Stimulated activated effector memory CD8-positive, alpha-beta T cell treated with anti-CD3 and anti-CD28 coated beads, Interleukin-12 subunit alpha, Interleukin-12 subunit beta, amount 100 ng/mL, for 72 hours (primary cell): ENCODE results near the gene RBPJ.
A peak's percentile ranks its signal among the peaks of the same experiment; 100 is the strongest.

ENCODE experiments used
- ATAC-seq: fragments of 150-1000 bp; cut with Tn5 transposase; 2 replicates; pipeline ENCODE4 v1.10.0; 2021
- DNase-seq, 2 donors: peaks; one replicate each; pipeline ENCODE4 v3.0.0; 2021 to 2022; ENCODE audit warnings: low spot score in 2 of 2
- H3K27ac Mint-ChIP-seq: one replicate; pipeline ENCODE4 v1.8.0; 2022; ENCODE audit warnings: mild to moderate bottlenecking, mixed read lengths
- H3K36me3 Mint-ChIP-seq: one replicate; pipeline ENCODE4 v1.8.0; 2022; ENCODE audit warnings: mild to moderate bottlenecking, mixed read lengths
- H3K4me1 Mint-ChIP-seq: one replicate; pipeline ENCODE4 v1.8.0; 2022; ENCODE audit warnings: mixed read lengths
- H3K4me3 Mint-ChIP-seq: one replicate; pipeline ENCODE4 v1.8.0; 2022; ENCODE audit warnings: mild to moderate bottlenecking, mixed read lengths
- H3K9me3 Mint-ChIP-seq: one replicate; pipeline ENCODE4 v1.8.0; 2022; ENCODE audit warnings: mixed read lengths

The RBPJ gene

DNA sequence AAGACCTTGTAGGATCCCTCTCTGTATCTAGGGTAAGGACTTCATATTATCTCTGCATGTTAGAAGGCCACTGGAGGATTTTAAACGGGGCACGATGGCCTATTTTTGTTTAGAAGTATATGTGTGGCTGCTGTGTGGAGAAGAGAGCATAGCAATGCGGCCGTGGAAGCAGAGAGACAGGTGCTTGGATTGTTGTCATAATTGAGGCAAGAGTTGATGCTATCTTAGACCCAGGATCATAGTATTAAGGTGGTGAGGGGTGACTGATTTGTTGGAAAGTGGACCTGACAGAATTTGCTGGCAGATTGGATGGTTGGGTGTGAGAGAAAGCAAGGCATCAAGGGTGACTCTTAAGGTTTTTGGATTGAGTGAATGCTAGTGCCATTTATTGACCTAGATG, 106.1 kb downstream of the RBPJ start:
- DNase-seq (no peak), ATAC-seq (no peak)
- H3K36me3 Mint-ChIP-seq: peaks cover 100% of the 10 kb centered on the region
- H3K27ac Mint-ChIP-seq: peak overlapping the region; percentile 72
- H3K9me3 Mint-ChIP-seq: no peaks in the 10 kb centered on the region
- no peak overlapping the region for H3K4me3 Mint-ChIP-seq
- peaks cover 18% of the 10 kb centered on the region for H3K4me1 Mint-ChIP-seq

DNA sequence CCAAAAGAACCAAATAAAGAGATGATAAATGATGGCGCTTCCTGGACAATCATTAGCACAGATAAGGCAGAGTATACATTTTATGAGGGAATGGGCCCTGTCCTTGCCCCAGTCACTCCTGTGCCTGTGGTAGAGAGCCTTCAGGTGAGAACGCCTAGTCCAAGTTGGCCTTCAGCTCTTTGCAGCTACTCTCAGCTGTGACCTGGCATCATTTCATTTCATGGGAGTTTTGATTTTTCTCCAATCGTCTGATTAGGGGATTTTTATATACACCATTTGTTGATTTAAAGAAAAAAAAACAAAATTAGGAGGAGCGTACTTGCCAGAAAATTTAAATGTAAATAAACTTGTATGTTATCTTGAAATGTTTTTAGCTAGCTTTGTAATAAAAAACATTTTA, 109.1 kb downstream of the RBPJ start:
- ATAC-seq (no peak), DNase-seq (no peak)
- H3K4me1 Mint-ChIP-seq: peaks cover 17% of the 10 kb centered on the region
- peaks cover 100% of the 10 kb centered on the region for H3K36me3 Mint-ChIP-seq
- H3K27ac Mint-ChIP-seq: no peak overlapping the region
- H3K4me3 Mint-ChIP-seq: no peak overlapping the region
- no peaks in the 10 kb centered on the region for H3K9me3 Mint-ChIP-seq

DNA sequence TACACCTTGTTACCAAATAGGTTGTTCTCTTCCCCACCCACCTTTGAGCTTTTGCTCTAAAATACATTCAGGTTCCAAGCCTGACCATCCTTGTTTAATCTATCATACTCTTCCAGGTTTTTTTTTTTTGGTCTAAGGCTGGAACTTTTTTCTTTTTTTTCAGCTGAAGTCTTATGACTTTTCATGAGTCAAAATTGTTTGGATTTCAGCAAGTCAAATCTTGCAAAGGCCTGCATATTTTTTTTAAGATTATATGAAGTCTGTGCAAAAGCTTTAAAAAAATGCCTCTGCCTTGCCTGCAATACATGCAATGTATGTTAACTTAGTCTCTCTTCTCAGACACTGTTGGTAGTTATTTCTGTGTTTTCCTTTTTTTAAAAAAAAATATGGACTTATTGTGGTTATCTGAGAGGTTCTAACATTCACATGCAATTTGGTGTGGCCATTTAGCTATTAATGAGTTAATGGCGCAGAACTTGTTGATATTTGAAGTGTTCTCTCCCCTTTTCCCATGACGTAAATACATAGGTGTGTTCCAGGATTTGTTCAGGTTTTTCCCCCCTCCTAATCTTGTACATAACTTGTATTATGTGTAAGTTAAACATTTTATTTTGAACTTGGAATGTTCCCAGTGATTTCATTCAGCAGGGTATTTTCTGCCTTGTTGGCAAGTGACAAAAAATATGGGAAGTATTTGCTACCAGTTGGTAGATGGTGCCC, 110.8 kb downstream of the RBPJ start:
- no peak overlapping the region for H3K4me3 Mint-ChIP-seq
- no peaks in the 10 kb centered on the region for H3K9me3 Mint-ChIP-seq
- peak overlapping the region; percentile 17 for H3K27ac Mint-ChIP-seq
- H3K36me3 Mint-ChIP-seq: peaks cover 100% of the 10 kb centered on the region
- H3K4me1 Mint-ChIP-seq: peaks cover 12% of the 10 kb centered on the region
- no peak for DNase-seq
- no peak for ATAC-seq

DNA sequence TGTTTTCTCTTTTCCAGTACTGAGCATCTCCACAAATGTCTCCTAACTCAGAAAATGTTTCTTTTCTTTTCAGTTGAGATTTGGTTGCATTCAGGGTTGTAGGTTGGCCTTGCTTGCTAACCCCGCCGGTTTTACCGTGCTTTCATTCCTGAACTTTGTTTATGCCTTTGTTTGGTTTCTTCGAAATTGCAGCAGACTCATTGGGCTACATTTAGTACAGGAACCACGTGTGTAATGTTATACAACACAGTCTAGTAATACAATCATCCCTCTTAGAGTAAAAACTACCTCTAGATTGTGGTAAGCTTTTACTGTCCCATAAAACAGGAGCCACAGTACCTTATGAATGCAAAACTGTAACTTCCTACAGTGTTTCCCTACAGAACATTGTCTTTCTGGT, 111.6 kb downstream of the RBPJ start:
- DNase-seq: no peak
- Mint-ChIP-seq H3K4me3 (no peak overlapping the region), H3K36me3 (peaks cover 100% of the 10 kb centered on the region), H3K9me3 (no peaks in the 10 kb centered on the region), H3K4me1 (peaks cover 4% of the 10 kb centered on the region), H3K27ac (peak overlapping the region; percentile 17)
- no peak for ATAC-seq

DNA sequence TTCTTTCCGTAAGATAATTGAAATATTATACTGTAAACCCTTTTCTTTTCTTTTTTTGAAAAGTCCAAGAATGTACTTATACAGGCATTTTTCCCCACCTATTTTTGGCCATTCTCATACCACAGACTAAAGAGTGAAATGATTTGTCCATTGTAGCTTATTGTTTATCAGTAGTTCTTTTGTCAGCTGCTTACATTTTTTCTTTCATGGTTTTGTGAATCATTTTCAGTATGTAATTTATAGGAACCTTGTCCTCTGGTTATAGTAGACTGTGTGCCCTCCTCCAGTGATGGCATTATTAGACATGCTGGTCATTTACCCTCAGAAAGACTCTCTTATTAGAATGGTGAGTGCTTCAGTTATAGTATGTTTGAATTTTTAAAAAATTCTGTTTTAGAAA, 112.7 kb downstream of the RBPJ start:
- Mint-ChIP-seq H3K27ac (peak overlapping the region; percentile 64), H3K36me3 (peaks cover 100% of the 10 kb centered on the region), H3K4me3 (no peak overlapping the region), H3K4me1 (no peaks in the 10 kb centered on the region), H3K9me3 (no peaks in the 10 kb centered on the region)
- DNase-seq (no peak), ATAC-seq (no peak)

DNA sequence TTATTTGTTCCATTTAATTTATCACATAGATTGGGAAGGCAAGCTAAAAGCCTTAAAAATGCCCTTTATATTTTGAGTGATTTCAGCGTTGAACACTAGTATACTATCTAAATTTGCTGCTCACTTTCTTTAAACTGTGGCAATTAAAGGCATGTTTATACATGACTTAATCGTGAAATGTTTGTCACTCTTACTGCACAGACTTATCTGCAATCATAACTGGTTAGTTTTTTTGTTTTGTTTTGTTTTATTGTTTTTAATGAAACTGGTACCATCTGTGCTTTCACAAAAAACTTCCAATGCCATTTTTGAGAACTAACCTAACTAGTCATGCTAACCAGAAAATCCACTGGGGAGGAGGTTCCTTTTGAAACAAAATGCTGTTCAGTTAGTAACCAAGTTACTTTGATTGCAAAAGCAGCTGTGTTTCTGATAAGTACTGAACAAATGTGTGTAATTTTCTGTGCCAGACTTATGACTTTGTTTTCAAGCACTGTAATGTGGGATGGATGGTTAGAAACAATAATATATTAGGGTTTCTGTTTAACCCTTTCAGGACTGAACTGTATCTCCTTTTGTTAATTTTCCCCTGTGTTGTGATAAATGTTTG, 113.3 kb downstream of the RBPJ start:
- DNase-seq (no peak), ATAC-seq (no peak)
- H3K4me1 Mint-ChIP-seq: no peaks in the 10 kb centered on the region
- peaks cover 100% of the 10 kb centered on the region for H3K36me3 Mint-ChIP-seq
- no peaks in the 10 kb centered on the region for H3K9me3 Mint-ChIP-seq
- H3K27ac Mint-ChIP-seq: peak overlapping the region; percentile 64
- no peak overlapping the region for H3K4me3 Mint-ChIP-seq

DNA sequence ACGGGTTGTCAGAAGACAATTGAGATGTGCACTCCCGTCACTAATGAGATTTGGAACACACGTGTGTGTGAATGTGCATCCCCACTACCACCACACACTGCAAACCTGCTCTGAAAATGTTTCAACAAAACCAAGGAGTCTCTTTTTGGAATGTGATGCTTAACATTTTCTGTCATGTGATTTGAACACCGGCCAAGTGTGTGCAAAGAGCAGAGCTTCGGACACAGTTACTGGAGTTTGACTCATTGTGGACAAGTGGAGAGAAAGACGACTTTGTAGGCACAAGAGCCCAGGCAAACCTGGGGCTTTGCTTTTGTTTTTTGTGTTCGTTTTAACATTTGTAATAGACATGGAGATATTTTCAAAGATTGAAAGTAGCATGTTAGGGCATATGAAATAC, 120.3 kb downstream of the RBPJ start:
- H3K27ac Mint-ChIP-seq: peak overlapping the region; percentile 82
- peaks cover 12% of the 10 kb centered on the region for H3K4me1 Mint-ChIP-seq
- DNase-seq: no peak
- H3K36me3 Mint-ChIP-seq: peaks cover 94% of the 10 kb centered on the region
- peaks cover 3% of the 10 kb centered on the region for H3K9me3 Mint-ChIP-seq
- H3K4me3 Mint-ChIP-seq: no peak overlapping the region
- no peak for ATAC-seq

DNA sequence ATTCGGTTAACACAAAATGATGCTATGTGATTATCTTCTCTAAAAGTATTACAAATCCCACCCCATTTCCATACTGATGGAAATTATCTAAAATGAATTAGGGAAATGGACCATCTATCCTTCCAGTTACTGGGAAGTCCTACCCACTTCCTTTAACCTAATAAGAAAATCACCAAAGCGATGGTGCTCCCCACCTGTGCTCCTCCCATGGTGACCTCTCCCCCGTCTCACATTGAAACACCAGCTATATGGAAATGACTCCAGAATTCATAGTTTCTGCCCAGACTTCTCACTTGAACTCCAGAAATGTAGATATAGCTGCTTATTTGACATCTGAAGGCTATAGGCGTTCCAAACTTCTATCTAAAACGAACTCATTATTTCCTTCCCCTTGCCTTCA, 121.0 kb downstream of the RBPJ start:
- DNase-seq: no peak

DNA sequence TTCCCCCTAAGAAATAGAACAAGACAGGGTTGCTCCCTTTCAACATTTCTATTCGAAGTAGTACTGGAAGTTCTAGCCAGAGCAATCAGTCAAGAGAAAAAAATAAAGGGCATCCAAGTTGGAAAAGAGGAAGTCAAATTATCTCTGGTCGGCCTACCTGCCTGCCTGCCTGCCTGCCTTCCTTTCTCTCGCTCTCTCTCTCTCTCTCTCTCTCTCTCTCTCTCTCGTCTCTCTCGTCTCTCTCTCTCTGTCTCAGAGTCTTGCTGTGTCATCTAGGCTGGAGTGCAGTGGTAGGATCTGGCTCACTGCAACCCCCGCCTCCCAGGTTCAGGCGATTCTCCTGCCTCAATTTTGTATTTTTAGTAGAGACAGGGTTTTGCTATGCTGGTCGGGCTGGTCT, 126.6 kb downstream of the RBPJ start:
- Mint-ChIP-seq H3K4me1 (peaks cover 5% of the 10 kb centered on the region), H3K36me3 (peaks cover 72% of the 10 kb centered on the region), H3K27ac (no peak overlapping the region), H3K4me3 (no peak overlapping the region), H3K9me3 (peaks cover 3% of the 10 kb centered on the region)
- DNase-seq (no peak), ATAC-seq (no peak)

More for the DNA sequence above, 121.0 kb downstream of the RBPJ start:
- Mint-ChIP-seq H3K4me1 (peaks cover 12% of the 10 kb centered on the region), H3K27ac (peak overlapping the region; percentile 82), H3K9me3 (peaks cover 3% of the 10 kb centered on the region), H3K4me3 (no peak overlapping the region), H3K36me3 (peaks cover 94% of the 10 kb centered on the region)
- no peak for ATAC-seq

DNA sequence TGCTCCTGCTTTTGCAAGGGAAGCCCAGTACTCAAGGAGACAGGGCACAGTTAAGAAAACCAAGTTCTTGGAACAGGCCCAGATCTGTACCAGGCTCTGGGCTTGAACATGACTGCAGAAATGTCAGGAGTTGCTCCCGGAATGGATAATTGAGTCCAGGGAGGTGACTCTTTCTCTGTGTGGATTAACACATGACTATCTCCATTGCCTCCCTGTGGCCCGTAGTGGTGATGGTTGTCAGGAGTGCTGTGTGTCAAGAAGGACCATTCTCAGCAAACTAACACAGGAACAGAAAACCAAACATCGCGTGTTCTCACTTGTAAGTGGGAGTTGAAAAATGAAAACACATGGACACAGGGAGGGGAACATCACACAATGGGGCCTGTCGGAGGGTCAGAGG, 129.6 kb downstream of the RBPJ start:
- H3K36me3 Mint-ChIP-seq: peaks cover 44% of the 10 kb centered on the region
- DNase-seq (no peak), ATAC-seq (no peak)
- no peaks in the 10 kb centered on the region for H3K9me3 Mint-ChIP-seq
- H3K27ac Mint-ChIP-seq: no peak overlapping the region
- no peak overlapping the region for H3K4me3 Mint-ChIP-seq
- H3K4me1 Mint-ChIP-seq: no peaks in the 10 kb centered on the region

DNA sequence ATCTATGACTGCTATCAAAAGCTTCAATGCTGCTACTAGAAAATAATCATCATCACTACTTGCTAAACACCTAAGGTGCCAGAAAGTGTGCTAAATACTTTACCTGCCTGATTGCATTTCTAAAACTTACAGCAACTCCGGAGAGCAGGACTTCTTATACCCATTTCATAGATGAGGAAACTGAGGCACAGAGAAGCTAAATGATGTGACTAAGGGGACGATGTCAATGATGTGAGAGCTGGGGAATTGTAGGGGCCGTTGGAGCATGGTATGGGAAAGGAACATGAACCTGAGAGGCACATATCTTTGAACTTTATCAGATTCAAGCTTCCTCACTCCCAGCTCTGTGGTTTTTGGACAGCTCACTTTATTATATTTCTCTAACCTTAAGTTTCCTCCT, 130.8 kb downstream of the RBPJ start:
- ATAC-seq: no peak
- DNase-seq: no peak
- no peaks in the 10 kb centered on the region for H3K4me1 Mint-ChIP-seq
- no peak overlapping the region for H3K27ac Mint-ChIP-seq
- no peak overlapping the region for H3K4me3 Mint-ChIP-seq
- no peaks in the 10 kb centered on the region for H3K9me3 Mint-ChIP-seq
- peaks cover 36% of the 10 kb centered on the region for H3K36me3 Mint-ChIP-seq

DNA sequence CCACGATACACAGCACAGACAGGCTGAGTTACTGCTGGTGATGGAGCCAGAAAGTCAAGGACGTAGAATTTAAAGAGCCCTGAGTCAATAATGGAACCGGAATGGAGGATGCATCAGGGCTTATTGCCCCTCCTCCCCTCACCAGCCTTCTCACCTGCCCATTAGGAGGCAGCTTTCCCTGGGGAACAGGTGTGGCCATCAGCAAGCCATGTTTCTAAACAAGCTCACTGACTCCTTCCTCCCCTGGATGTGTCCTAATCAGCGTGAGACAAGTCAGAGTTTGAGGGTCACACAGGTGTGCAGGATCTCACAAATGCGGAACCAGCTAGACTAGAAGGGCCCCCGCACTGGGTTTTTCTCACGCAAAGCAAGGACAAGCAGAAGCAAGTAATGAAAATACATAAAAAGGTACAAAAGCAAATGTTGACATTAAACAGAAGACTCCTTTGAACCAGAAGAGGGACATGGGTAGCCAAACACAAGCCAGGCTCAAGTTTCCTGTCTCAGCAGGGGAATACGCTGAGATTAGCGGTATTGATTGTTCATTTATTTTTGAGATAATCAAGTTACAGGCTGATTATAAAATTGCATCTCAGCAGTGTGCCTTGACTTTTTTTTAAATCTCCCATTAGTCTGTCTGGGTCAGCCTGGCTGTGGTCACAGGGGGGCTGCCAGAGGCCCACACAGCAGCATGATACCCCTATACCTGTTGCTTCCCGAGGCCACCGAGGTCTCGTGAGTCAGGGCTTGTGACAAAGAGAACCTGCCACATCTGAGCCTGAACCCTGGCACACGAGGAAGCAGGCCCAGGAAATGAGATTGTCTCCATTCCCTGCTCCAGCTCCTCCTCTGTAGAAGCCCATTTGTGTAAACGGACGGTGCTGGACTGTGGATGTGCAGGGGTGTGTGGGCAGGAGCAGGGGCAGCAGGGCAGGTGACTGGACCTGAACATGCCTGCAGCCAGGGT, 132.0 kb downstream of the RBPJ start:
- Mint-ChIP-seq H3K4me1 (no peaks in the 10 kb centered on the region), H3K36me3 (peaks cover 23% of the 10 kb centered on the region), H3K4me3 (no peak overlapping the region), H3K27ac (no peak overlapping the region), H3K9me3 (no peaks in the 10 kb centered on the region)
- DNase-seq (no peak), ATAC-seq (no peak)

DNA sequence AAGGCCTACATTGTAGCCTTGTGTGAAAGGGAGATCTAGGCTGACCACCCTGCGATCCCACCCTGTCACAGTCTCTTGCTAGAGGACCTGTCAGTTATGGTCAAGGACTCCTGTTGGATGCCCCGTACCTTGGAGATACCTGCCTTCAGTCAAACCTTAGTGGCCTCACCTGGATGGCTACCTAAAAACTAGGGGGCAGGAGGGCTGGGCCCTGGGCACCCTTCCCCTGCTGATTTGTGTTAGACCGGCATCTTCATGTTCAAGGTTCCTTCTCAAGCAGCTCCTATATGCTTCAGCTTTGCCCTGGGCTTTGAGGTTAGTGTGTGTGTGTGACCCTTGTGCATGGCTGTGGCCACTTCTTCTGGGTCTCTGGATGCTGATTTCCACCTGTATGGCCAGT, 134.1 kb downstream of the RBPJ start:
- Mint-ChIP-seq H3K9me3 (no peaks in the 10 kb centered on the region), H3K4me1 (no peaks in the 10 kb centered on the region), H3K4me3 (no peak overlapping the region), H3K36me3 (peaks cover 8% of the 10 kb centered on the region), H3K27ac (no peak overlapping the region)
- DNase-seq: no peak
- ATAC-seq: no peak

DNA sequence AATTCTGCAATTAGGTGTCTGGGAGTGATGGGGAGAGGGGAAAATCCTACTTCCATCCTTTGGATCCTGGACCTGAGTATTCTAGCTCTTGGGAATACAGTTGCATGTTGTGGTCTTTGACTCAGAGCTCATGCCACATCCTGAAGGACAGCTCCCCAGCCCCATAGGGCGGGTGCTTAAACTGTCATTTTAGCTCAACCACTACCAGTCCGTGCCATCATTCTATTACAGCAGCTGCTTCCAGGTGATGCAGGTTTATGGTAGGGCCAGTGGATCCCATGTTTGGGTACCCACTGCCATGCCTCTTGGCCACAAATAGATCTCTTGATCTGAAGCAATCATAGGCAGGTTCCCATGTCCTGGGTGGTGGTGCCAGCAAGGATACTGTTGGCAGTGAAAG, 134.8 kb downstream of the RBPJ start:
- DNase-seq: no peak

DNA sequence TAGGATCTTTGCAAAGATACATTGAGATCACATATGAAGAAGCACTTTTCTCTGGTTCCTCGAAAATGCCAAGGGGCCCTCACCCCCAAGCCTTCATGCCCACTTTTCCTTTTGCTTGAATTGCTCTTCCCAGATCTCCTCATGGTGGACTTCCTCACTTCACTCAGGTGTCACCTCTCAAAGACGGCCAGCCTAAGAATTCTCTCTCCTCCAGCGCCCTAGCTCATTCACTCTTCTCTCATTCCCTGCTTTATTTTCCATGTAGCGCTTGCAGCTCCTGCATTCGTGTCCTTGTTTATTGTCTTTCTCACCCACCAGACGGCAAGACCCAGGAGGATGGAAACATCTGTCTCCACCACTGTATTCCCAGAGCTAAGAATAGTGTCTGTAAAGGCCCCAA, 136.6 kb downstream of the RBPJ start:
- Mint-ChIP-seq H3K4me1 (no peaks in the 10 kb centered on the region), H3K9me3 (no peaks in the 10 kb centered on the region), H3K4me3 (no peak overlapping the region), H3K36me3 (no peaks in the 10 kb centered on the region), H3K27ac (no peak overlapping the region)
- DNase-seq (no peak), ATAC-seq (no peak)

More for the DNA sequence above, 134.8 kb downstream of the RBPJ start:
- Mint-ChIP-seq H3K27ac (no peak overlapping the region), H3K4me1 (no peaks in the 10 kb centered on the region), H3K4me3 (no peak overlapping the region), H3K36me3 (peaks cover 8% of the 10 kb centered on the region), H3K9me3 (no peaks in the 10 kb centered on the region)
- no peak for ATAC-seq
